Adrenal gland (tissue), 5 donors: ENCODE data around the gene FAM228B.

Experiments
- POLR2A ChIP-seq, 2 donors: fragments of 450-650 bp; IDR thresholded peaks; one replicate each; pipeline ENCODE4 v1.6.1; 2017; ENCODE audit warnings: antibody characterized with exemption in 2 of 2, mild to moderate bottlenecking in 2 of 2, moderate library complexity in 1 of 2
- TF ChIP-seq, protein P1 (sequence below), 6 experiments: fragments of 450-650 bp in 4 of 6; fragments of 200-600 bp in 2 of 6; sonication (generic) in 1 of 6; IDR thresholded peaks; 1 replicate in 5 of 6; 2 replicates in 1 of 6; pipeline versions ENCODE4 v1.5.1 to v1.8.0; 2016 to 2021; ENCODE audit warnings: antibody characterized with exemption in 6 of 6, mild to moderate bottlenecking in 2 of 6, moderate library complexity in 1 of 6
- donor health status: DM: no; HTN: no; CAD: no.

- TF ChIP-seq, protein P1, sequence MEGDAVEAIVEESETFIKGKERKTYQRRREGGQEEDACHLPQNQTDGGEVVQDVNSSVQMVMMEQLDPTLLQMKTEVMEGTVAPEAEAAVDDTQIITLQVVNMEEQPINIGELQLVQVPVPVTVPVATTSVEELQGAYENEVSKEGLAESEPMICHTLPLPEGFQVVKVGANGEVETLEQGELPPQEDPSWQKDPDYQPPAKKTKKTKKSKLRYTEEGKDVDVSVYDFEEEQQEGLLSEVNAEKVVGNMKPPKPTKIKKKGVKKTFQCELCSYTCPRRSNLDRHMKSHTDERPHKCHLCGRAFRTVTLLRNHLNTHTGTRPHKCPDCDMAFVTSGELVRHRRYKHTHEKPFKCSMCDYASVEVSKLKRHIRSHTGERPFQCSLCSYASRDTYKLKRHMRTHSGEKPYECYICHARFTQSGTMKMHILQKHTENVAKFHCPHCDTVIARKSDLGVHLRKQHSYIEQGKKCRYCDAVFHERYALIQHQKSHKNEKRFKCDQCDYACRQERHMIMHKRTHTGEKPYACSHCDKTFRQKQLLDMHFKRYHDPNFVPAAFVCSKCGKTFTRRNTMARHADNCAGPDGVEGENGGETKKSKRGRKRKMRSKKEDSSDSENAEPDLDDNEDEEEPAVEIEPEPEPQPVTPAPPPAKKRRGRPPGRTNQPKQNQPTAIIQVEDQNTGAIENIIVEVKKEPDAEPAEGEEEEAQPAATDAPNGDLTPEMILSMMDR (IDR thresholded peaks at IDR 0.05) = no peak
- no peak for TF ChIP-seq POLR2A (IDR thresholded peaks at IDR 0.05)
These were observed 1.8 kb upstream of the FAM228B start for GRCh38 chr2:24121469-24121868.
